K562 (cell line): ENCODE results near the gene CLIC1. TPM values are rescaled to one million over a fixed set of nuclear protein-coding genes. Genes with fewer than 3 reads are reported as not detected.

Experiments
- ARID3A ChIP-seq: IDR thresholded peaks from 2 replicates; pipeline ENCODE4 v1.6.1; 2012; ENCODE audit warnings: low read depth, low read length, improper control_type of control experiment, borderline replicate concordance
- BCOR ChIP-seq: fragments of 450-650 bp; IDR thresholded peaks from 2 replicates; pipeline ENCODE4 v1.6.1; 2016
- CBX2 ChIP-seq: fragments of 200-600 bp; sonication (generic); IDR thresholded peaks from one replicate; pipeline ENCODE4 v1.6.1; 2012; ENCODE audit warnings: mild to moderate bottlenecking, low read length, inconsistent platforms; ENCODE audit not compliant: insufficient read depth, poor library complexity, severe bottlenecking
- DACH1 ChIP-seq: fragments of 450-650 bp; IDR thresholded peaks from 2 replicates; pipeline ENCODE4 v1.6.1; 2018; ENCODE audit not compliant: partially characterized antibody
- HDAC3 ChIP-seq: fragments of 450-650 bp; IDR thresholded peaks from 2 replicates; pipeline ENCODE4 v1.6.1; 2018; ENCODE audit warnings: borderline replicate concordance, mild to moderate bottlenecking, moderate library complexity; ENCODE audit not compliant: partially characterized antibody
- HIVEP1 ChIP-seq: fragments of 250-450 bp; sonication (Bioruptor Pico); IDR thresholded peaks from 2 replicates; pipeline ENCODE4 v1.4.0; 2020; ENCODE audit warnings: mild to moderate bottlenecking
- HNRNPLL ChIP-seq: fragments of 200-400 bp; formaldehyde crosslinking; IDR thresholded peaks from 2 replicates; pipeline ENCODE4 v1.6.1; 2017; ENCODE audit warnings: low read length, low read depth, mild to moderate bottlenecking; ENCODE audit not compliant: poor library complexity, severe bottlenecking
- KDM1A ChIP-seq, 2 experiments: fragments of 450-650 bp; IDR thresholded peaks; 2 replicates each; pipeline ENCODE4 v1.6.1; 2016; ENCODE audit warnings: mild to moderate bottlenecking in 2 of 2
- LCOR ChIP-seq: sonication (generic); formaldehyde crosslinking; IDR thresholded peaks from 2 replicates; pipeline ENCODE4 v1.8.0; 2022; ENCODE audit warnings: mild to moderate bottlenecking, missing genetic modification reagents
- NBN ChIP-seq: fragments of 450-650 bp; IDR thresholded peaks from 2 replicates; pipeline ENCODE4 v1.6.1; 2016; ENCODE audit warnings: low read depth, mild to moderate bottlenecking
- PHB2 ChIP-seq: fragments of 450-650 bp; IDR thresholded peaks from 2 replicates; pipeline ENCODE4 v1.6.1; 2017; ENCODE audit warnings: low read depth
- POLR2G ChIP-seq: fragments of 200-400 bp; formaldehyde crosslinking; IDR thresholded peaks from 2 replicates; pipeline ENCODE4 v1.6.1; 2017; ENCODE audit warnings: low read depth, mild to moderate bottlenecking, antibody characterized with exemption, low read length, moderate library complexity
- SRSF7 ChIP-seq: fragments of 200-400 bp; formaldehyde crosslinking; optimal IDR thresholded peaks from 2 replicates; pipeline ENCODE3; 2017; ENCODE audit warnings: mild to moderate bottlenecking, low read depth, low read length
- WHSC1 ChIP-seq: IDR thresholded peaks from one replicate; pipeline ENCODE4 v1.6.1; 2012; ENCODE audit warnings: low read length, control low read depth, inconsistent platforms
- ZNF124 ChIP-seq: sonication (generic); formaldehyde crosslinking; IDR thresholded peaks from 2 replicates; pipeline ENCODE4 v1.8.1; 2022; ENCODE audit warnings: missing genetic modification reagents
- ZNF143 ChIP-seq: sonication (generic); formaldehyde crosslinking; IDR thresholded peaks from 2 replicates; pipeline ENCODE4 v1.9.0; 2022; ENCODE audit warnings: mild to moderate bottlenecking, missing genetic modification reagents
- ZNF354B ChIP-seq: fragments of 250-450 bp; sonication (Bioruptor Pico); IDR thresholded peaks from 2 replicates; pipeline ENCODE4 v1.4.0; 2020
- ZNF507 ChIP-seq: conservative IDR thresholded peaks from 2 replicates; pipeline ENCODE4 v1.6.1; 2017; ENCODE audit warnings: missing genetic modification characterization, missing compliant biosample characterization
- ZNF586 ChIP-seq: fragments of 450-650 bp; formaldehyde crosslinking; conservative IDR thresholded peaks from 2 replicates; pipeline ENCODE4 v1.4.0; 2020; ENCODE audit warnings: mild to moderate bottlenecking, moderate library complexity
- ZNF699 ChIP-seq: fragments of 250-450 bp; sonication (Bioruptor Pico); IDR thresholded peaks from 2 replicates; pipeline ENCODE4 v1.8.0; 2021; ENCODE audit warnings: mild to moderate bottlenecking, moderate library complexity; ENCODE audit not compliant: insufficient replicate concordance
- polyA plus RNA-seq, 8 experiments: library from polyadenylated mRNA; depleted of rRNA in 4 of 8; stranded (reverse) in 5 of 8; unstranded in 3 of 8; fragments of >200 nt; fragmentation: Nextera tagmentation in 2 of 8; fragmentation: Illumina TruSeq in 1 of 8; extraction: Ambion mirVana in 2 of 8; extraction: Trizol in 1 of 8; gene quantifications; 2 replicates each; pipeline versions ENCODE4 v1.2.1 to v1.2.3, GENCODE V29; 2011 to 2014; ENCODE audit warnings: inconsistent platforms in 1 of 8, missing spikeins in 1 of 8
- total RNA-seq, 7 experiments: library from RNA; depleted of rRNA in 6 of 7; stranded (reverse); fragments of >200 nt in 6 of 7; fragmentation: Illumina TruSeq in 2 of 7; extraction: Trizol in 2 of 7; gene quantifications; 2 replicates each; pipeline versions ENCODE4 v1.2.1 to v1.2.3, GENCODE V29; 2011 to 2021; ENCODE audit warnings: low replicate concordance in 1 of 7
- TF ChIP-seq, protein P1 (sequence below): fragments of 450-650 bp; IDR thresholded peaks from 2 replicates; pipeline ENCODE4 v1.7.1; 2018; ENCODE audit warnings: mild to moderate bottlenecking, low read depth; ENCODE audit not compliant: partially characterized antibody
- TF ChIP-seq, protein P2 (sequence below): fragments of 250-450 bp; sonication (Bioruptor Pico); IDR thresholded peaks from 2 replicates; pipeline ENCODE4 v1.5.0; 2021; ENCODE audit warnings: mild to moderate bottlenecking, borderline replicate concordance

Gene CLIC1
- total and polyA plus RNA-seq, 9 of the 15 experiments (the other 6 are each of a cell fraction or from before 2014, with no cell fraction given): 1,267 to 2,419 (median 1,808) TPM

- TF ChIP-seq NBN: peak; percentile 73
- TF ChIP-seq, protein P1, sequence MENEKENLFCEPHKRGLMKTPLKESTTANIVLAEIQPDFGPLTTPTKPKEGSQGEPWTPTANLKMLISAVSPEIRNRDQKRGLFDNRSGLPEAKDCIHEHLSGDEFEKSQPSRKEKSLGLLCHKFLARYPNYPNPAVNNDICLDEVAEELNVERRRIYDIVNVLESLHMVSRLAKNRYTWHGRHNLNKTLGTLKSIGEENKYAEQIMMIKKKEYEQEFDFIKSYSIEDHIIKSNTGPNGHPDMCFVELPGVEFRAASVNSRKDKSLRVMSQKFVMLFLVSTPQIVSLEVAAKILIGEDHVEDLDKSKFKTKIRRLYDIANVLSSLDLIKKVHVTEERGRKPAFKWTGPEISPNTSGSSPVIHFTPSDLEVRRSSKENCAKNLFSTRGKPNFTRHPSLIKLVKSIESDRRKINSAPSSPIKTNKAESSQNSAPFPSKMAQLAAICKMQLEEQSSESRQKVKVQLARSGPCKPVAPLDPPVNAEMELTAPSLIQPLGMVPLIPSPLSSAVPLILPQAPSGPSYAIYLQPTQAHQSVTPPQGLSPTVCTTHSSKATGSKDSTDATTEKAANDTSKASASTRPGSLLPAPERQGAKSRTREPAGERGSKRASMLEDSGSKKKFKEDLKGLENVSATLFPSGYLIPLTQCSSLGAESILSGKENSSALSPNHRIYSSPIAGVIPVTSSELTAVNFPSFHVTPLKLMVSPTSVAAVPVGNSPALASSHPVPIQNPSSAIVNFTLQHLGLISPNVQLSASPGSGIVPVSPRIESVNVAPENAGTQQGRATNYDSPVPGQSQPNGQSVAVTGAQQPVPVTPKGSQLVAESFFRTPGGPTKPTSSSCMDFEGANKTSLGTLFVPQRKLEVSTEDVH: peak; percentile 61
- no peak for TF ChIP-seq ZNF143 (CRISPR knock-in tag)
- TF ChIP-seq HIVEP1 (CRISPR knock-in tag): 0 out of 2 replicates have a peak, but pooled peaks have one; percentile 48
- no peak for TF ChIP-seq ZNF699 (CRISPR knock-in tag)
- TF ChIP-seq, protein P2, sequence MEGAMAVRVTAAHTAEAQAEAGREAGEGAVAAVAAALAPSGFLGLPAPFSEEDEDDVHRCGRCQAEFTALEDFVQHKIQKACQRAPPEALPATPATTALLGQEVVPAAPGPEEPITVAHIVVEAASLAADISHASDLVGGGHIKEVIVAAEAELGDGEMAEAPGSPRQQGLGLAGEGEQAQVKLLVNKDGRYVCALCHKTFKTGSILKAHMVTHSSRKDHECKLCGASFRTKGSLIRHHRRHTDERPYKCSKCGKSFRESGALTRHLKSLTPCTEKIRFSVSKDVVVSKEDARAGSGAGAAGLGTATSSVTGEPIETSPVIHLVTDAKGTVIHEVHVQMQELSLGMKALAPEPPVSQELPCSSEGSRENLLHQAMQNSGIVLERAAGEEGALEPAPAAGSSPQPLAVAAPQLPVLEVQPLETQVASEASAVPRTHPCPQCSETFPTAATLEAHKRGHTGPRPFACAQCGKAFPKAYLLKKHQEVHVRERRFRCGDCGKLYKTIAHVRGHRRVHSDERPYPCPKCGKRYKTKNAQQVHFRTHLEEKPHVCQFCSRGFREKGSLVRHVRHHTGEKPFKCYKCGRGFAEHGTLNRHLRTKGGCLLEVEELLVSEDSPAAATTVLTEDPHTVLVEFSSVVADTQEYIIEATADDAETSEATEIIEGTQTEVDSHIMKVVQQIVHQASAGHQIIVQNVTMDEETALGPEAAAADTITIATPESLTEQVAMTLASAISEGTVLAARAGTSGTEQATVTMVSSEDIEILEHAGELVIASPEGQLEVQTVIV: peak; percentile 15; the same call in 1 of the 2 replicates
- TF ChIP-seq BCOR: peak; percentile 96
- TF ChIP-seq HNRNPLL: no peak
- TF ChIP-seq SRSF7: no peak
- TF ChIP-seq WHSC1: peak; percentile 83
- TF ChIP-seq ZNF124 (CRISPR knock-in tag): no peak
- no peak for TF ChIP-seq ZNF507
- peak; percentile 90 for TF ChIP-seq LCOR (CRISPR knock-in tag)
- TF ChIP-seq HDAC3: no peak
- 0 out of 2 replicates have a peak, but pooled peaks have one; percentile 74 for TF ChIP-seq ARID3A
- TF ChIP-seq DACH1: peak; percentile 51
- no peak for TF ChIP-seq POLR2G
- TF ChIP-seq ZNF354B (CRISPR knock-in tag): no peak
- peak; percentile 89 to 92 for TF ChIP-seq KDM1A (IDR thresholded peaks at IDR 0.05)
- no peak for TF ChIP-seq CBX2
- TF ChIP-seq PHB2: peak; percentile 2; the same call in 1 of the 2 replicates
- no peak for TF ChIP-seq ZNF586 (CRISPR knock-in tag)
These were observed 45.9 kb downstream of the CLIC1 start (continued) for GRCh38 chr6:31690231-31691077.
